NCI-H1092 treated with DMSO at 0.1 percent for 48 hours (cell line): ENCODE data around the gene DUSP9.
A peak's percentile ranks its signal among the peaks of the same experiment; 100 is the strongest.

Source experiments
- DNase-seq: peaks from one replicate; lab custom pipeline; 2025; lab: John Stamatoyannopoulos, UW

DUSP9 gene

GRCh38 chrX:153647461-153648357, 706 bp downstream of the DUSP9 start:
- no peak for DNase-seq

GRCh38 chrX:153648358-153649177, 1.6 kb downstream of the DUSP9 start:
- DNase-seq = no peak

- DNase-seq = peak; percentile 19
Measured at GRCh38 chrX:153649178-153649914, 2.3 kb downstream of the DUSP9 start.

GRCh38 chrX:153649915-153650782, 3.1 kb downstream of the DUSP9 start:
- no peak for DNase-seq

DNA sequence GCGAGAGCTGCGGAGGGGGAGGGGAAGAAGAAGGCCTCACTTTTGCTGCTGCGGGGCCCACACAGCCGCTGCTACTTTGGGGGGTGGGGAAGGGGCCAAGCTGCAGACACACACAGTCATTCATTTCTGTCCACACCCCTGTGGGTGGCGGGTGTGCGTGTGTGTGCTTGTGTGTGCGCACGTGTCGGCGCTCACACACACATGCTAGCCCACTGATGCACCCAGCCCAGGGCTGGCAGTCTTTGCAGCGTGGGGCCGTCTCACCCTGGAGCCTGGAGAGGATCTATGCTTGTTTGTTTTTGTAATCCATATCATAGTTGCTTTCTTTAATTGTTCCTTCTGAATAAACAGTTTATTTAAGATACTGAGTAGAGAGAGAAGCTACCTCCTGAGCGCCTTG, 4.0 kb downstream of the DUSP9 start:
- no peak for DNase-seq

DNA sequence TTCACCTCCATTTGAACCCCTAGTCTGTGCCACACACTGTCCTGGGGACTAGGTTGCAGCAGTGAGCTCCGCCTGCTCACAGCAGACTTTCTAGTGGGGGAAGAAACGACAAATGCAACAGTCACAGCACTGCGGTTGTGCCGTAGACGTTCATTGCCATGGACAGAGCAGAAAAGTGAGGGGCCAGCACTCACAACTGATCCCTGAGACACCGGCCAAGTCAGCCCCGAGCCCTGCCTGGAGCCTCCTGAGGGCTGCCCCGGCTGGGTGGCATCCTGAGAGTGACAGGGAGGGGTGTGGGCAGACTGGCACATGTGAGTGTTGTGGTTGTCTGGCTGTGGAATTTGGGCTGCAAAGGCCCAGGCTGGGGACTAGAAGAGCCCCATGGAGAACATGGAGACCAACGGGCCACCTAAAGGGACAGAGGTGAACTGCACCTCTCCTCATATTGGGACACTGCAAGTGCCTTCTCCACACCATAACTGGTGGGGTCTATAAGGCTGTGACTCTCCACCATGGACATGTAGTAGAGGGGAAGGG, 4.6 kb downstream of the DUSP9 start:
- DNase-seq = no peak

DNA sequence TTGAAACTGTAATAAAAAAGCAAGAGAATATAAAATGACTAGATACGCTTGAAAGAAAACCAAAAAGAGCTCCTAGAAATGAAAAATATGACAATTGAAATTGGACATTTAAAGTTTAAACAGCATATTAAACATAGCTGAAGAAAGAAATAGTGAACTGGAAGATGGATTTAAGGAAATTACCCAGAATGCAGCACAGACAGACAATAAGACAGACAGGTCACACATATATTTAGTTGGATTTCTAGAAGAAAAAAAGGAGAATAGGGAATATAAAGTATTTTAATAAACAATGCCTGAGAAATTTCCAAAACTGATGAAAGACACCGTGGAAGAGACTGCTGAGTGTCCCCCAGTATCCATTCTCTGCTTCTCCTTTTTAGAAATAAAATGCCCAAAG, 6.6 kb downstream of the DUSP9 start:
- DNase-seq = no peak

DNA sequence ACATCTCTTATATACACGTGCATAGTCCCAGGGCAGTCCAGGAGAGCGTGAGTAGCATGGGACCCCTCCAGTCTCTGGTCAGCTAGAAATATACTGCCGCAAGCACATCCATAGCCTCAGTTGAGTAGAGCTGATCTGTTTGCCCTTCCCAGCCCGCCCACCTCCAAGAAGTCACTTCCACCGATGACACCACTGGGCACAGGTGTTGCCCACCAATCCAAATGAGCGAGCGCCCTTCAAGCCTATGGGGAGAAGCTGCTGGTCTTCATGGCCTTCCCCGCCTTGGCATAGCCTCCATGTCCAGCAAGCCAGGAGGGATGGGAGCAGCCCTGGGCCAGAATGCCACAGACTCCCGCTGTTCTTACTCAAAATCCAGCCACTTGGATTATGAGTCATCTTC, 10.2 kb downstream of the DUSP9 start:
- no peak for DNase-seq

GRCh38 chrX:153659268-153659667, 12.3 kb downstream of the DUSP9 start:
- no peak for DNase-seq

- no peak for DNase-seq
Measured at GRCh38 chrX:153662266-153662665, 15.3 kb downstream of the DUSP9 start.

DNA sequence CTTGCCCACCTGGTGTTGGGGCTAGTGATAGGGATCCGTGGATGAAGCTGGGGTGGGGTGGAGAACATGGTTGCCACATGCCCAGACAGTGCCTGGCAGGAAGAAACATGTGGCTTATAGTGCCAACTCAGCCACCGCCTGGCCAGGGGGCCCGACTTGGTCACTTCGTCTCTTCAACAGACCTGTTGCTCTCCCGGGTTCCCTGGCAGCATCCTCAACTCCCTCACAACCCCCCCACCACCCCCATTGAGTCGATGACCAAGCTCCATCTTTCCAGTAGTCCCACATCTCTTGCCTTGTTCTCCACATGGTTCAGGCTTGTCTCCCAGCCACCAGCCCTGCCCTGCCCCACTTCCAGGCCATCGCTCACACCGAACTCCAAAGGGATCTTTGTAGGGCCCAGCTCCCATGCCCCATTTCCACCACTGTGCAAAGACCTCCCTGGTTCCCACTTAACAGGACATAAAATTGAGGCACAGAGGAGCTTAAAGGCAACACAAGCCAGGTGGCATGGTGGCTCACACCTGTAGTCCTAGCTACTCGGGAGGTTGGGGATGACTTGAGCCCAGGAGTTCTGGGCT, 18.8 kb downstream of the DUSP9 start:
- DNase-seq = no peak

DNA sequence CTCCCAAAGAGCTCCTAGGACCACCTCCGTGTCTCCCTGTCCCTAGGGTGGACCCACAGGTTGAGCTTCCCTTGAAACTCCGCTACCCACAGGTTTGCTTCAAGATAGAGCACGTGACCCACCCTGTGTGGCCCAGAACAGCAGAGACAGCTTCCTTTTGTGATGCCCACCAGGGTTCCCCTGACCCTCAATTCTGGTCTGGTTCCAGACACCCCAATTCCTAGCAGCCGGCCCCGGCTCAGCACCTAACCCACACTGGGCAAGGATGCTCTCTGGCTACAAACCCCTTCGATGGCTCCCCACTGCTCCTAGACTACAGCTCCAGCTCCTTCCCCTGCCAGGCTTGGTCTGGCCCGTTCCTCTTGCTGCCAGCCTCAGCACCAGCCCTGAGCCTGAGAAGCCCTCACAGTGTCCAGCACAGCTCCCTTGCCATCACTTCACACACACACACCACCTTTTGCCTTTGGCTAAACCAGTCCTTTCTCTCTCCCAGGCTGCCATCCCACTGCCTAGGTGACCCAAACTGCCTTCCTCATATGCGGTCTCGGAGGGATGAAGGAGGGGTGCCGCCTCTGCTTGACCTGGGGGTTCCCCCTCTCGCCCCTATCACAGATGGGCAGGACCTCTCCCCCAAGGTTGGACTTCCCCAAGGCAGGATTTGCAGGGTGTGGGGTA, 20.4 kb downstream of the DUSP9 start:
- DNase-seq = no peak

DNA sequence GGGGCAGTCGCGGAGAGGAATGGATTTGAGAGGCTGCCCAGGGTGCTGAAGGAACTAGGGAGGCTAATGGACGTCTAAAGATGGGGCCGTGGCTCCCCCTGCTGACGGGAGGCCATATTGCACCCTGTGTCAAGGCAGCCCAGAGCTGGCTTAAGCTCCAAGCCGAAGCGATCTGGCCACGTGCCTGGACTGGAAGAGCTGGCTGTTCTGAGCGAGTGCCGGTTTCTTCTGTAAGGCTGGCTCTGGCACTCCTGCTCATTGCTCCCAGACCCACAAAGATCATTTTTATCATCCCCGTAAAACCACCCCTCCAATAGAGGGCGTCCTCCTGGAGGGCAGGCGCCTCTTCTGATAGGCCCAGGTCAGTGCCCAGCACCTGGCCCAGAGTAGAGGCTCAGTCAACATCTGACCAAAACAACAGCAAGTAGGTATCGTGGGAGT, 21.0 kb downstream of the DUSP9 start:
- DNase-seq = peak; percentile 75

DNA sequence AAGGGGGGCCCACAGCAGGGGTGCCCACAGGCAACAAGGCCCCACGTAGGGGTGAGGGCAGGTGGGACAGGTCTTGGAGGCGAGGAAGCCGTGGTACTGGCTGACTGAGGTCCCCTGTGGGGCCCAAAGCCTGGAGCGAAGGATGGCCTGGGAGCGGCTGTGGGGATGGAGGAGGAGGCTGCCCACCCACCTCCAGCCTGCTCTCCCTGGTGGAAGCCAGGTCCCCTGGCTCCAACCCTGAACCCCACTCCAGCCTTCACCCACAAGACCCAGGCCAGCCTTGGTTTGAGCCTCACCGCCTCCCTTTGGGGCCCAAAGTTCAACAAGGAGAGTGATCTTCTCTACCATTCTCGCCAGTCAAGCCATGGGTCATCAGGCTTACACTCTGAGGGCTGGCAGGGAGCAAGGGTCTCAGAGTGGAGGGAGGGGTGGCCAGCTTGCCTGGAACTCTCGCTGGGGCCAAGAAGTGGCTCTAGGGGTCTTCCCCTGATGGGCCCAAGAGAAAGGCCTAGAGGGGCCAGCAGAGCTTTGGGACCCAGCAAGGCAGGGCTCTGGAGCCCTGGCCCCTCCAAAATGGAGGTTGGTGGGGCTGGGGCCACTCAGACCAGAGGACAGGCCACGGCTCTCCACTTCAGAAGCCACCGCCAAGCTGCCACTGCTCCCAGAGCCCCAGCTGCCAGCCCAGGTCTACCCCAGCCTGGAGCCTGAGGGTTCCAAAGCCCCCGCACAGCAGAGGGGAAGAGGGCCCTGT, 21.6 kb downstream of the DUSP9 start:
- no peak for DNase-seq

DNA sequence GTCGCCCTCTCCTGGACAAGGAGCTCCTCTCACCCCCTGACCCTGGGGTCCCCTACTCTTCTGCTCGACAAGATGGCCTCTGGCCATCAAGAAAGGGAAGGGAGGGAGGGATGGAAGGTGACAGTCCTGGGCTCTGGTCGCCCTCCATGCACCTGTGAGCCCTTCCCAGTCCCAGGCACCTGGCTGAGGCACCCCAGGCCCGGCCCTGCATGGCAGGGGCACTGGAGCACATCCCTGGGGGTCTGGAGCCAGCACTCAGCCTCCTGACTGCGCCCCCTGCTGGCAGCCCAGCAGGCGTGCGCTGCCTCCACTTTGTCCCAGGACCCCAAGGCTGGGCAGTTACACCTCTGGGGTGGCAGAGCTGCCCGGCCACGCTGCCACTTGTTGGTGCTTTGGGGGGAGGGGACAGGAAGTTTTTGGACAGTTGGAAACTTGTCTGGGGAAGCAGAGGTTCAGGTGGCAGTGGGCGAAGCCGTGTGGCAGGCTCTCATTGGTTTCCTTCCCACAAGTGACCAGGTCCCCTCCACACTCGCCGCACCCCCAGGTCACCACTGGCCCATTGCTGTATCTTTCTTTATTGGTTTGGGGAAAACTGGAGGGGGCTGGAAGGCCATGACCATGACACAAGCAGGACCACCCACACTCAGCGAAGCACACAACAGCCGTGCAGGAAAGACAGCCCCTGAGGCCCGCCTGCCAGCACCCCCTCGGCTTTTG, 22.3 kb downstream of the DUSP9 start:
- no peak for DNase-seq

GRCh38 chrX:153669901-153670731, 23.1 kb downstream of the DUSP9 start:
- DNase-seq = no peak

DNA sequence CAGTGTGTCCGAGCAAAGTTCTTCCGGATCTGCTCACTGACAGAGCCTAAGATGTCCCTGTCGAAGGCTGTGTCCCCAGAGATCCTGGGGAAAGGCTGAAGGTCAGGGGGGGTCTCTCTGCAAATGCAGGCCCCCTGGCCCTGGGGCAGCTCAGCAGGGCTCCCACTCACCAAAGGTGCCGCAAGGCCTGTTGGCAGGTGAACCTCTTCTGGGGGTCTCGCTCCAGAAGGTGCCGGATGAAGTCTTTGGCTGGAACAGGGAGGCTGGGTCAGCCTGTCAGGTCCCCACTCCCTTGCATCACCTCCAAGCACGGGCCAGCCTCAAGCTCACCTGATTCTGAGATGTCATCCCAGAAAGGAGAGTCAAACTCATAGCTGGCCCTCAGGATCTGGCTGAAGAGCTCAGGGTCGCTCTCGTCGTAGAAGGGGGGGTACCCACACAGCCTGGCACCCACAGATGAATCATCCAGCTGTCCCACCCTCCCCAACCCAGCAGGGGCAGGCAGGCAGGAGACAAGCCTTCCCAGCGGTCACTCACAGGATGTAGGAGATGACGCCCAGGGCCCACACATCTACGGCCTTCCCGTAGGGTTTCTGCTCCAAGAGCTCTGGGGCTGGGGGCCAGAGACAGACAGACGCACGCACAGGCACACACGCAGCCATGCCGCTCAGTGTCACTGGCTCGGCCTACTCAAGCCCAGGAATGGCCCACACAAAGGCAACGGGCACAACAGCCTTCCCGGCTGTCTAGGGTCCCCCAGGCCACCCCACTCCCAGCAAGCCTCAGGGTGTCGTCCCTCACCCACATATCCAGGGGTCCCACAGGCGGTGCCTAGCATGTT, 24.0 kb downstream of the DUSP9 start:
- no peak for DNase-seq
